ENCODE data around the gene SAMD8. TPM values are rescaled to one million over a fixed set of nuclear protein-coding genes. Genes with fewer than 3 reads are reported as not detected.

The SAMD8 gene
- total RNA-seq, 4 donors from 2014 or later: 19.0 to 28.0 (median 27.5) TPM

DNA sequence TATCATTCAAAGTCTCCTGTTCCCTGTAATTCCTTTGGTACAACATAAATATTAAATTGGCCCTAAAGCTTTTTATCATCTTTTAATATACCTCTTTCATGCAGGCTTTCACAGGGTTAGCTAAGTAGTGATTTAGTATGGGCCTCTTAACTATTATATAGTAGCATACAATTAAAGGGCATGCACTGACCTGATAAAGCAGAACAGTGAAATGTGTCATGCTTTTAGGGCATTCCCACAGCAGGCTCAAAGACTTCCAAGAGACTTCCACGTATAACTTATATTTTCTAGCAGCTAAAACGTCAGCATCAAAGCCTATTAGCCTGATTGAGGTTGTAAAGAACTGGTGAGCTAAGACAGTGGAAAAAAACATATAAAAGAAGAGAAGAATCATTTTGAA lies 35.3 kb downstream of the SAMD8 start:
- intact Hi-C loops (cut with DNase I): no loop called here
- Histone ChIP-seq H3K27me3 (no peaks in the 10 kb centered on the region), H3K36me3 (peaks cover 0 to 15% (median 13%) of the 10 kb centered on the region in 4 donors), H3K9me3 (no peaks in the 10 kb centered on the region), H3K4me1 (peaks cover 21 to 51% (median 47%) of the 10 kb centered on the region in 4 donors), H3K27ac (replicated peaks in 1 of 4) (no peak overlapping the region), H3K4me3 (no peak overlapping the region)
- WGBS: 96% methylated on average over 2 of the region's 2 CpGs
- no peak for DNase-seq (ENCODE audit: extremely low spot score)
- TF ChIP-seq, protein P1, sequence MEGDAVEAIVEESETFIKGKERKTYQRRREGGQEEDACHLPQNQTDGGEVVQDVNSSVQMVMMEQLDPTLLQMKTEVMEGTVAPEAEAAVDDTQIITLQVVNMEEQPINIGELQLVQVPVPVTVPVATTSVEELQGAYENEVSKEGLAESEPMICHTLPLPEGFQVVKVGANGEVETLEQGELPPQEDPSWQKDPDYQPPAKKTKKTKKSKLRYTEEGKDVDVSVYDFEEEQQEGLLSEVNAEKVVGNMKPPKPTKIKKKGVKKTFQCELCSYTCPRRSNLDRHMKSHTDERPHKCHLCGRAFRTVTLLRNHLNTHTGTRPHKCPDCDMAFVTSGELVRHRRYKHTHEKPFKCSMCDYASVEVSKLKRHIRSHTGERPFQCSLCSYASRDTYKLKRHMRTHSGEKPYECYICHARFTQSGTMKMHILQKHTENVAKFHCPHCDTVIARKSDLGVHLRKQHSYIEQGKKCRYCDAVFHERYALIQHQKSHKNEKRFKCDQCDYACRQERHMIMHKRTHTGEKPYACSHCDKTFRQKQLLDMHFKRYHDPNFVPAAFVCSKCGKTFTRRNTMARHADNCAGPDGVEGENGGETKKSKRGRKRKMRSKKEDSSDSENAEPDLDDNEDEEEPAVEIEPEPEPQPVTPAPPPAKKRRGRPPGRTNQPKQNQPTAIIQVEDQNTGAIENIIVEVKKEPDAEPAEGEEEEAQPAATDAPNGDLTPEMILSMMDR (IDR thresholded peaks at IDR 0.05): no peak
- TF ChIP-seq EP300 (IDR thresholded peaks at IDR 0.05): no peak
- no peak for TF ChIP-seq POLR2AphosphoS5 (IDR thresholded peaks at IDR 0.05)
- no peak for TF ChIP-seq POLR2A (IDR thresholded peaks at IDR 0.05; ENCODE audit: low read depth)

DNA sequence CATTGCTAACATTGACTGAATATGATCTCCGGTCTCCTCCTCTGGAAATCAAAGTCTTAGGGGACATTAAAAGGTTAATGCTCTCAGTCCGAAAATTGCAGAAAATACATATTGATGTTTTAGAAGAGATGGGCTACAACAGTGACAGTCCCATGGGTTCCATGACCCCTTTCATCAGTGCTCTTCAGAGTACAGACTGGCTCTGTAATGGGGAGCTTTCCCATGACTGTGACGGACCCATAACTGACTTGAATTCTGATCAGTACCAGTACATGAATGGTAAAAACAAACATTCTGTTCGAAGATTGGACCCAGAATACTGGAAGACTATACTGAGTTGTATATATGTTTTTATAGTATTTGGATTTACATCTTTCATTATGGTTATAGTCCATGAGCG lies 39.2 kb downstream of the SAMD8 start:
- WGBS: 91% methylated on average over 5 of the region's 5 CpGs

DNA sequence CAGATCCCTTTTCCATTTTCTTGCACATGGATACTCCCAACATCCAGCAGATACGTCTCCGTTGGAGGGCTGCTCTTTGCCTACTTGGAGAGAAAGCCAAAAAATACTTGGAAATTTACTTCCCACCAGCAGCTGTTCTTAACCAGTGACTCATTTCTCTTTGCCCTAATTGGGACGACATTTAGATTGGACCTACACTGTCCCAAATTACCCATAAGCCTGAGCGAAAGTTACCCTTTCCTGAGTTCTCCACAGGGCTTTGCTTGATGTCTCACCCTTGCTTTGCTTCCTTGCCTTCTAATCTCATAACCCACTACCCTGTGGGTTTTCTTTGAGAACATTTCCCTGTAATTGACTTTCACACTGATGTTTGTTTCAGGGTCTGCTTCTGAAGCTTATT lies 48.1 kb downstream of the SAMD8 start:
- Histone ChIP-seq H3K27ac (replicated peaks in 1 of 4) (no peak overlapping the region), H3K27me3 (no peaks in the 10 kb centered on the region), H3K36me3 (peaks cover 0 to 10% (median 3%) of the 10 kb centered on the region in 4 donors), H3K4me1 (peaks cover 0 to 19% (median 6%) of the 10 kb centered on the region in 4 donors), H3K9me3 (no peaks in the 10 kb centered on the region), H3K4me3 (no peak overlapping the region)
- intact Hi-C loops (cut with DNase I): no loop called here
- TF ChIP-seq, protein P1 (IDR thresholded peaks at IDR 0.05): no peak
- TF ChIP-seq EP300 (IDR thresholded peaks at IDR 0.05) (no peak), POLR2A (IDR thresholded peaks at IDR 0.05; ENCODE audit: low read depth) (no peak), POLR2AphosphoS5 (IDR thresholded peaks at IDR 0.05) (no peak)
- no peak for DNase-seq (ENCODE audit: extremely low spot score)
- 45% methylated on average over 4 of the region's 4 CpGs for WGBS

More for the DNA sequence above, 39.2 kb downstream of the SAMD8 start:
- H3K4me1 ChIP-seq: peaks cover 5 to 28% (median 21%) of the 10 kb centered on the region in 4 donors
- H3K27ac ChIP-seq (replicated peaks in 1 of 4): no peak overlapping the region
- no peaks in the 10 kb centered on the region for H3K9me3 ChIP-seq
- no peaks in the 10 kb centered on the region for H3K27me3 ChIP-seq
- DNase-seq (ENCODE audit: extremely low spot score): no peak
- TF ChIP-seq EP300 (IDR thresholded peaks at IDR 0.05): no peak
- TF ChIP-seq POLR2AphosphoS5 (IDR thresholded peaks at IDR 0.05): no peak
- TF ChIP-seq, protein P1 (IDR thresholded peaks at IDR 0.05): no peak
- no peak for TF ChIP-seq POLR2A (IDR thresholded peaks at IDR 0.05; ENCODE audit: low read depth)
- no peak overlapping the region for H3K4me3 ChIP-seq
- intact Hi-C loops (cut with DNase I): no loop called here
- H3K36me3 ChIP-seq: peaks cover 0 to 33% (median 25%) of the 10 kb centered on the region in 4 donors

DNA sequence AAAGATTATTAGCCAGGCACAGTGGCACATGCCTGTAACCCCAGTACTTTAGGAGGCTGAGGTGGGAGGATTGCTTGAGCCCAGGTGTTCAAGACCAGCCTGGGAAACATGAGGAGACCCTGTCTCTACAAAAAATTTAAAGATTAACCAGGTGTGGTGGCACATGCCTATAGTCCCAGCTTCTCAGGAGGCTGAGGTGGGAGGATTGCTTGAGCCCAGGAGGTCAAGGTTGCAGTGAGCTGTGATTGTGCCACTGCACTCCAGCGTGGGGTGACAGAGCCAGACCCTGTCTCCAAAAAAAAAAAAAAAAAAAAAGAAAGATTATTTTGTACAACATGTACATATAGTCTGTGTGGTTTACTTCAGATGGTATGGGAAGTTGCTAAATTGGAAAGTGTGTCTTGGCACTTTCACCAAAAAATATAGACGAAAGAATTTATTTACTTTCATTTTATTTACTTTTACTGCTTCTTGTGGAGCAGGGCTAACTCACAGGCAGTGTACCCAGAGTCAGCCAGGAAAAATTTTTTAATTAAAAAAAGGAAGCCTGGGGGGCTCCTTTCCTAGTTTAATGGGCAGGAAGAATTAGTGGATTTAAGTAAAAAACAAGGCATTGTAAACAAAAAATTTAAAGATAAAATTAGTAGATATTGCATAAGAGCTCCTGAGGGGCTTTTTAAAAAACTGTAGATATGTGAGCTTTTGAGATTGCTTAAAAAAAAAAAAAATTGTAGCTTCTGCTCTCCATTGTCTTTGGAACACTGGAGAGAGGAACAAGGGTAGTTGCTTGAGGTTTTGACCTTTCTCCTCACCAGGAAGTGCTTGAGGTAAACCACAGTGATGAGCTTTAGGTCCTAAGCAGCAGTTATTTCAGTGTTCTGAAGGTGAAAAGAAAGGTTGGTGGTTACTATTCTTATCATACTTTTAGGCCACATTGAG lies 54.5 kb downstream of the SAMD8 start:
- Histone ChIP-seq H3K27me3 (no peaks in the 10 kb centered on the region), H3K9me3 (no peaks in the 10 kb centered on the region), H3K27ac (replicated peaks in 1 of 4) (no peak overlapping the region), H3K4me3 (no peak overlapping the region), H3K36me3 (peaks cover 0 to 39% (median 14%) of the 10 kb centered on the region in 4 donors), H3K4me1 (peaks cover 16 to 23% (median 19%) of the 10 kb centered on the region in 4 donors)
- TF ChIP-seq POLR2A (IDR thresholded peaks at IDR 0.05; ENCODE audit: low read depth) (no peak), POLR2AphosphoS5 (IDR thresholded peaks at IDR 0.05) (no peak), EP300 (IDR thresholded peaks at IDR 0.05) (no peak)
- TF ChIP-seq, protein P1 (IDR thresholded peaks at IDR 0.05): no peak
- intact Hi-C loops (cut with DNase I): no loop called here
- DNase-seq (ENCODE audit: extremely low spot score): no peak
- 62% methylated on average over 2 of the region's 2 CpGs for WGBS

All from esophagus muscularis mucosa (tissue), 4 donors.